Left lung (tissue), 10 donors: ENCODE measurements around the gene CMSS1. TPM values are rescaled to one million over a fixed set of nuclear protein-coding genes. Genes with fewer than 3 reads are reported as not detected.

Source experiments
- ATAC-seq: fragments of 200-7000 bp; cut with Tn5 transposase; one replicate; pipeline ENCODE4 v1.9.1; 2020; ENCODE audit warnings: moderate library complexity
- DNase-seq, 4 donors: peaks; one replicate each; pipeline ENCODE4 v3.0.0-alpha.2; 2013 to 2020
- H3K27ac ChIP-seq, 2 donors: fragments of 200-600 bp; sonication (generic) in 1 of 2; one replicate each; pipeline versions ENCODE4 v1.5.0 to v1.8.0; 2020 to 2021
- H3K27me3 ChIP-seq, 2 donors: fragments of 200-600 bp; sonication (generic) in 1 of 2; one replicate each; pipeline versions ENCODE4 v1.5.0 to v1.8.0; 2020 to 2021
- H3K36me3 ChIP-seq, 2 donors: fragments of 200-600 bp; sonication (generic) in 1 of 2; one replicate each; pipeline versions ENCODE4 v1.5.0 to v1.8.0; 2020 to 2021
- H3K4me1 ChIP-seq, 2 donors: fragments of 200-600 bp; one replicate each; pipeline ENCODE4 v1.8.0; 2021
- H3K4me3 ChIP-seq, 2 donors: fragments of 200-600 bp; sonication (generic) in 1 of 2; one replicate each; pipeline versions ENCODE4 v1.5.0 to v1.8.0; 2020 to 2021; ENCODE audit warnings: mild to moderate bottlenecking in 1 of 2
- H3K9me3 ChIP-seq, 2 donors: fragments of 200-600 bp; sonication (generic) in 1 of 2; one replicate each; pipeline versions ENCODE4 v1.5.0 to v1.8.0; 2020 to 2021
- CTCF ChIP-seq, 2 donors: fragments of 200-600 bp; sonication (generic) in 1 of 2; IDR thresholded peaks; one replicate each; pipeline versions ENCODE4 v1.5.0 to v1.8.0; 2021; ENCODE audit warnings: antibody characterized with exemption in 2 of 2
- intact Hi-C, 2 donors: fragments of 100-400 bp; cut with DNase I; formaldehyde crosslinking; loops; one replicate each; pipeline versions ENCODE4 v1.11.2 to v1.14.2; 2022
- polyA plus RNA-seq, 6 donors: library from polyadenylated mRNA; unstranded; fragments of 120-200 nt; gene quantifications; one replicate each; pipeline ENCODE4 v1.2.1, GENCODE V29; 2013; ENCODE audit not compliant: insufficient read length in 6 of 6
- total RNA-seq, 2 donors: library from RNA; stranded (reverse); fragmentation: NEBNext Ultra II Directional; extraction: Animal tissue kit (Norgen Biotek cat#: 25700); gene quantifications; one replicate each; pipeline ENCODE4 v1.2.1, GENCODE V29; 2021
- donor health status: DM: no; HTN: yes; CAD: no.
- donor health status: DM: no; HTN: no; CAD: no.

Gene CMSS1
- total and polyA plus RNA-seq, 8 donors = 13.4 to 51.0 (median 41.8) TPM

- no peak for TF ChIP-seq CTCF (IDR thresholded peaks at IDR 0.05)
- Histone ChIP-seq H3K36me3 (no peaks in the 10 kb centered on the region), H3K4me1 (peaks cover 7 to 47% of the 10 kb centered on the region in 2 donors), H3K9me3 (no peaks in the 10 kb centered on the region), H3K27ac (peak overlapping the region; percentile 63 to 86), H3K4me3 (no peak overlapping the region), H3K27me3 (no peaks in the 10 kb centered on the region)
- intact Hi-C loops = no loop called here
- ATAC-seq = no peak
- DNase-seq = no peak
These were observed 254.8 kb downstream of the CMSS1 start for GRCh38 chr3:100072326-100073048.

GRCh38 chr3:100073049-100073713, 255.5 kb downstream of the CMSS1 start:
- Histone ChIP-seq H3K27ac (peak overlapping the region; percentile 63 to 86), H3K27me3 (no peaks in the 10 kb centered on the region), H3K36me3 (no peaks in the 10 kb centered on the region), H3K9me3 (no peaks in the 10 kb centered on the region), H3K4me1 (peaks cover 7 to 48% of the 10 kb centered on the region in 2 donors), H3K4me3 (no peak overlapping the region)
- DNase-seq = no peak
- TF ChIP-seq CTCF (IDR thresholded peaks at IDR 0.05) = no peak
- intact Hi-C loops = no loop called here
- no peak for ATAC-seq

- ATAC-seq (no peak), DNase-seq (peak in 1 of 4 donors; percentile 33)
- H3K4me1 ChIP-seq = peaks cover 7 to 45% of the 10 kb centered on the region in 2 donors
- H3K27ac ChIP-seq = peak overlapping the region; percentile 63 to 86
- no peaks in the 10 kb centered on the region for H3K9me3 ChIP-seq
- no peak overlapping the region for H3K4me3 ChIP-seq
- H3K27me3 ChIP-seq = no peaks in the 10 kb centered on the region
- no peak for TF ChIP-seq CTCF (IDR thresholded peaks at IDR 0.05)
- H3K36me3 ChIP-seq = no peaks in the 10 kb centered on the region
- intact Hi-C loops = no loop called here
These were observed 256.1 kb downstream of the CMSS1 start for GRCh38 chr3:100073714-100074307.

GRCh38 chr3:100075196-100075595, 257.5 kb downstream of the CMSS1 start:
- Histone ChIP-seq H3K36me3 (no peaks in the 10 kb centered on the region), H3K9me3 (no peaks in the 10 kb centered on the region), H3K4me1 (peaks cover 0 to 36% of the 10 kb centered on the region in 2 donors), H3K27ac (no peak overlapping the region), H3K4me3 (no peak overlapping the region), H3K27me3 (no peaks in the 10 kb centered on the region)
- intact Hi-C loops = no loop called here
- ATAC-seq (no peak), DNase-seq (no peak)
- TF ChIP-seq CTCF (IDR thresholded peaks at IDR 0.05) = no peak
